GM21529 (cell line): ENCODE measurements around the gene ENO1.

Source experiments
- ATAC-seq: cut with Tn5 transposase; IDR thresholded peaks from one replicate; pipeline ENCODE4 v1.9.1; 2021; ENCODE audit not compliant: unreplicated experiment

The ENO1 gene

DNA sequence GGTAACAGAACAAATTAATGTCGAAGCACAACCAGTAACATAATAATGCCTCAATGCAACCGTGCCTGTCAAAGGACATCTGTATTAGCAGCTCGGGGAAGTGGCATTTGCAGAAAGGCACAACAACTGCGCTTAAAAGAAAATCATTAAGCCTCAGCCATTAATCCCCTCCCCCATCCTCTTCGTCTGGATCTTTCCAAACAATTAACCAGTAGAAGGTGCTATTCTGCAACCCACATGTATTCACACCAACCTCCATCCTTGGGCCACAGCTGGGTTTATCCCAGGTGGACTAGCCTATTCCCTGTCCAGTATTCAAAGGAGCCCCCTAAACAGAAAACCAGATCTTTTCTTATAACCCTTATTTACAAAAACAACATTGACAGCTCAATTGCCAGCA lies 63.6 kb downstream of the ENO1 start:
- no peak for ATAC-seq

- ATAC-seq = no peak
Observed at GRCh38 chr1:8813991-8814390, 64.5 kb downstream of the ENO1 start.

- no peak for ATAC-seq
Observed at GRCh38 chr1:8813016-8813763, 65.3 kb downstream of the ENO1 start.

GRCh38 chr1:8812081-8812480 lies 66.4 kb downstream of the ENO1 start:
- ATAC-seq = no peak
